Fibroblast of lung (primary cell): Measurements from ENCODE around the gene SPSB1.

Experiments
- EZH2 ChIP-seq: IDR thresholded peaks from 2 replicates; pipeline ENCODE4 v1.5.1; 2012; ENCODE audit warnings: low read length, control low read depth, mild to moderate bottlenecking; ENCODE audit errors: missing control alignments
- TF ChIP-seq, protein P1 (sequence below), 2 donors: IDR thresholded peaks in 1 of 2; conservative IDR thresholded peaks in 1 of 2; 1 replicate in 1 of 2; 2 replicates in 1 of 2; pipeline ENCODE4 v1.5.1; 2011 to 2012; ENCODE audit warnings: low read length in 2 of 2, control low read depth in 1 of 2, inconsistent platforms in 1 of 2, low read depth in 1 of 2, mild to moderate bottlenecking in 1 of 2

DNA sequence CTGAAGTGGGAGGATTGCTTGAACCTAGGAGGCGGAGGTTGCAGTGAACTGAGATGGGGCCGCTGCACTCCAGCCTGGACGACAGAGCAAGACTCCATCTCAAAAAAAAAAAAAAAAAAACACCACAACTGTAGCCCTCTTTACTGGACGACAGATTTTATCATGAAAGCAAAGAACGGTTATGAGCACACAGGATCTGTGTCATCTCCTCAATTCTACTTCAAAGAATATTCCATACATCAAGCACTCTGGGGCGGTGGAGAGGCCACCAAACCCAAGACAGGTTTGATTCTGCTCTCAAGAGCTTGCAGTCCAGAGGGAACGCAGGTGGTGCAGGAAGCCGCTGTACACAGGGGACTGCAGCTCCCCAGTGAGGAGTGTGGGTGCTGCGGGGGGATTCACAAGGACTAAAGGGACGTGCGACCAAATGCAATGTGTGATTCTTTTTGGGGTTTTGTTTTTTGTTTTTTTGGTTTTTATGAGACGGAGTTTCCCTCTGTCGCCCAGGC lies 110.1 kb downstream of the SPSB1 start:
- TF ChIP-seq, protein P1, sequence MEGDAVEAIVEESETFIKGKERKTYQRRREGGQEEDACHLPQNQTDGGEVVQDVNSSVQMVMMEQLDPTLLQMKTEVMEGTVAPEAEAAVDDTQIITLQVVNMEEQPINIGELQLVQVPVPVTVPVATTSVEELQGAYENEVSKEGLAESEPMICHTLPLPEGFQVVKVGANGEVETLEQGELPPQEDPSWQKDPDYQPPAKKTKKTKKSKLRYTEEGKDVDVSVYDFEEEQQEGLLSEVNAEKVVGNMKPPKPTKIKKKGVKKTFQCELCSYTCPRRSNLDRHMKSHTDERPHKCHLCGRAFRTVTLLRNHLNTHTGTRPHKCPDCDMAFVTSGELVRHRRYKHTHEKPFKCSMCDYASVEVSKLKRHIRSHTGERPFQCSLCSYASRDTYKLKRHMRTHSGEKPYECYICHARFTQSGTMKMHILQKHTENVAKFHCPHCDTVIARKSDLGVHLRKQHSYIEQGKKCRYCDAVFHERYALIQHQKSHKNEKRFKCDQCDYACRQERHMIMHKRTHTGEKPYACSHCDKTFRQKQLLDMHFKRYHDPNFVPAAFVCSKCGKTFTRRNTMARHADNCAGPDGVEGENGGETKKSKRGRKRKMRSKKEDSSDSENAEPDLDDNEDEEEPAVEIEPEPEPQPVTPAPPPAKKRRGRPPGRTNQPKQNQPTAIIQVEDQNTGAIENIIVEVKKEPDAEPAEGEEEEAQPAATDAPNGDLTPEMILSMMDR (conservative IDR thresholded peaks at IDR 0.05 in 1 of 2, IDR thresholded peaks at IDR 0.05 in 1 of 2; ENCODE audit: low read depth in 1 of 2, low read length in 2 of 2), result no peak
- no peak for TF ChIP-seq EZH2
